ENCODE results near the gene NT5DC3.

Gene NT5DC3

DNA sequence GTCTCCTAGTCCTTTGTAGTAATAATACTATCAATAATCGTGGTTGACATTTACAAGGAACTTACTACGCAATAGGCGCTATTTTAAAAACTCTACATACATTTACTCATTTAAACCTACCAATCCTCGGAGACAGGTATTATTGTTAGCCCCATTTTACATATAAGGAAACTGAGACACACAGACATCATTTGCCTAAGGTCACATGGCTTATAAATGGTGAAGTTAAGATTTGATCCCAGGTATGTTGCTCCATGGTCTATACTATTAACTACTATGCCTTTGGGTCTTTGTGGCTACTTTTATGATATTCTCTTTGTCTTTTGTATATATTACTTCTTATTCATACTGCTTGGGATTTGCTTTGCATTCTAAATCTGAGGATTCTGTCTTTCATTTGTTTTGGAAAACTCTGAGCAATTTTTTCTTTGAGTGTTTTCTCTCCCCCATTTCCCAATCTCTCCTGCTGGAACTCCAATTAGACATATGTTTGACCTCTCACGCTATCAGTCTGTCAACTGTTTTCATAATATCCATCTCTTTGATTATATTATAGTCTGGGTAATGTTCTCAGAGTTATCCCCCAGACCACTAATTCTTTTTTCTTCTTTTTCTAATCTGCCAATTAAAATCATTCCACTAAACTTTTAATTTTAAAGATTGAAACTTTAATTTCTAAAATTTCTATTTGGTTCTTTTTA, 10.9 kb downstream of the NT5DC3 start:
- no peak overlapping the region for H3K4me2 ChIP-seq (ENCODE audit: low read length)
- no peak overlapping the region for H2AFZ ChIP-seq (ENCODE audit: low read length)
- no peak overlapping the region for H3K27ac ChIP-seq (ENCODE audit: low read depth, low read length, poor library complexity, severe bottlenecking)
- no peaks in the 10 kb centered on the region for H3K79me2 ChIP-seq (ENCODE audit: insufficient read depth, low read length)
- no peaks in the 10 kb centered on the region for H3K9me2 ChIP-seq (ENCODE audit: low read depth, low read length)
- H3K36me3 ChIP-seq (ENCODE audit: insufficient read depth, low read length) = no peaks in the 10 kb centered on the region
- TF ChIP-seq, protein P1, sequence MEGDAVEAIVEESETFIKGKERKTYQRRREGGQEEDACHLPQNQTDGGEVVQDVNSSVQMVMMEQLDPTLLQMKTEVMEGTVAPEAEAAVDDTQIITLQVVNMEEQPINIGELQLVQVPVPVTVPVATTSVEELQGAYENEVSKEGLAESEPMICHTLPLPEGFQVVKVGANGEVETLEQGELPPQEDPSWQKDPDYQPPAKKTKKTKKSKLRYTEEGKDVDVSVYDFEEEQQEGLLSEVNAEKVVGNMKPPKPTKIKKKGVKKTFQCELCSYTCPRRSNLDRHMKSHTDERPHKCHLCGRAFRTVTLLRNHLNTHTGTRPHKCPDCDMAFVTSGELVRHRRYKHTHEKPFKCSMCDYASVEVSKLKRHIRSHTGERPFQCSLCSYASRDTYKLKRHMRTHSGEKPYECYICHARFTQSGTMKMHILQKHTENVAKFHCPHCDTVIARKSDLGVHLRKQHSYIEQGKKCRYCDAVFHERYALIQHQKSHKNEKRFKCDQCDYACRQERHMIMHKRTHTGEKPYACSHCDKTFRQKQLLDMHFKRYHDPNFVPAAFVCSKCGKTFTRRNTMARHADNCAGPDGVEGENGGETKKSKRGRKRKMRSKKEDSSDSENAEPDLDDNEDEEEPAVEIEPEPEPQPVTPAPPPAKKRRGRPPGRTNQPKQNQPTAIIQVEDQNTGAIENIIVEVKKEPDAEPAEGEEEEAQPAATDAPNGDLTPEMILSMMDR (IDR thresholded peaks at IDR 0.05; ENCODE audit: low read length) = no peak
- TF ChIP-seq EZH2 (IDR thresholded peaks at IDR 0.05; ENCODE audit: borderline replicate concordance, low read length) = no peak
- no peaks in the 10 kb centered on the region for H3F3A ChIP-seq (ENCODE audit: insufficient read depth, low read length)
- H4K20me1 ChIP-seq (ENCODE audit: insufficient read depth, low read length) = no peaks in the 10 kb centered on the region
- H3K4me1 ChIP-seq (ENCODE audit: insufficient read depth, low read length, severe bottlenecking) = peaks cover 10% of the 10 kb centered on the region
- no peak overlapping the region for H3K4me3 ChIP-seq (ENCODE audit: low read depth, low read length, poor library complexity, severe bottlenecking)
- no peaks in the 10 kb centered on the region for H3K9me3 ChIP-seq (ENCODE audit: low read length)
- no peaks in the 10 kb centered on the region for H3K27me3 ChIP-seq (ENCODE audit: insufficient read depth, low read length)
- H3K9ac ChIP-seq (ENCODE audit: low read length) = no peak overlapping the region

DNA sequence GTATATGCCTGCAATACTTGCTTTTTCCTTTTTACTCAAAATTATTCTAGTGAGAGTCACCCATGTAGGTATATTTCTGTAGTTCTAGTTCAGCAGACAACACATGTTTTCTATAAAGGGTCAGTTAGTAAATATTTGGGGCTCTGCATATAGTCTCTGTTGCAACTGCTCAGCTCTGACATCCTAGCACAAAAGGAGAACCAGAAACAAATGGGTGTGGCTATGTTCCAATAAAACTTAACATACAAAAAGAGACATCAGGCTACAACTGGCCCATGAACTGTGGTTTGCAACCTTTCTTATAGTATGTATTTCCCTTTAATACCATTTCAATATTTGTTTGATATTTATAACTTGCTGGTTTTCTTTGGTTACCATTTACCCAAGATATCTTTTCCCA, 11.9 kb downstream of the NT5DC3 start:
- TF ChIP-seq, protein P1 (IDR thresholded peaks at IDR 0.05; ENCODE audit: low read length) = no peak
- TF ChIP-seq EZH2 (IDR thresholded peaks at IDR 0.05; ENCODE audit: borderline replicate concordance, low read length) = no peak
- H3K36me3 ChIP-seq (ENCODE audit: insufficient read depth, low read length) = no peaks in the 10 kb centered on the region
- H4K20me1 ChIP-seq (ENCODE audit: insufficient read depth, low read length) = no peaks in the 10 kb centered on the region
- H3K27ac ChIP-seq (ENCODE audit: low read depth, low read length, poor library complexity, severe bottlenecking) = no peak overlapping the region
- H3K9me2 ChIP-seq (ENCODE audit: low read depth, low read length) = no peaks in the 10 kb centered on the region
- no peak overlapping the region for H3K4me3 ChIP-seq (ENCODE audit: low read depth, low read length, poor library complexity, severe bottlenecking)
- H3K9me3 ChIP-seq (ENCODE audit: low read length) = no peaks in the 10 kb centered on the region
- no peak overlapping the region for H3K9ac ChIP-seq (ENCODE audit: low read length)
- peaks cover 10% of the 10 kb centered on the region for H3K4me1 ChIP-seq (ENCODE audit: insufficient read depth, low read length, severe bottlenecking)
- no peaks in the 10 kb centered on the region for H3K27me3 ChIP-seq (ENCODE audit: insufficient read depth, low read length)
- H3K4me2 ChIP-seq (ENCODE audit: low read length) = no peak overlapping the region
- H2AFZ ChIP-seq (ENCODE audit: low read length) = no peak overlapping the region
- no peaks in the 10 kb centered on the region for H3K79me2 ChIP-seq (ENCODE audit: insufficient read depth, low read length)
- H3F3A ChIP-seq (ENCODE audit: insufficient read depth, low read length) = no peaks in the 10 kb centered on the region

DNA sequence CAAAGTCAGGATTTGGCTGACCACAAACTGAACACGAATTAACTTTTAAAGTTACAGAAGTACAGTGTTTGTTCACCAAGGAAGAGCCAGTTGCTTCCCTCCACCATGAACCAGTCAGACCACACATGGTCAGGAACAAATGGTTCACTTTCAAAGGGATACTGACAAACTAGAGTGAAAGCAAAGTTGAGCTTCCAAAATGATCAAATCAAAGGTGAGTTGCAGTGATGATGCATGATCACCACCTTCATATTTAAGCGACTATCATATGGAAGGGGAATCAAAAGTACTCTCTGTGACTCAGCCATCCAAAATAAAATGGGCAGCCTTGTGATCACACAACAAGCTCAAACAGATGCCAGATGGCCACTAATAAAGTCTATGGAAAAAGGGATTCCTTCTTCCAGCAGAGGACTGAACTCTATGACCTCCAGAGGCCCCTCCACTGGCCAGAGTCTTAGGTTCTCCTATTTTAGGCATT, 13.1 kb downstream of the NT5DC3 start:
- Histone ChIP-seq H3K9me3 (ENCODE audit: low read length) (no peaks in the 10 kb centered on the region), H3K9me2 (ENCODE audit: low read depth, low read length) (no peaks in the 10 kb centered on the region), H3K27me3 (ENCODE audit: insufficient read depth, low read length) (no peaks in the 10 kb centered on the region), H3K27ac (ENCODE audit: low read depth, low read length, poor library complexity, severe bottlenecking) (no peak overlapping the region), H3K79me2 (ENCODE audit: insufficient read depth, low read length) (no peaks in the 10 kb centered on the region), H3K4me3 (ENCODE audit: low read depth, low read length, poor library complexity, severe bottlenecking) (no peak overlapping the region), H3F3A (ENCODE audit: insufficient read depth, low read length) (no peaks in the 10 kb centered on the region), H3K4me2 (ENCODE audit: low read length) (no peak overlapping the region), H3K9ac (ENCODE audit: low read length) (no peak overlapping the region), H3K4me1 (ENCODE audit: insufficient read depth, low read length, severe bottlenecking) (peaks cover 10% of the 10 kb centered on the region), H2AFZ (ENCODE audit: low read length) (no peak overlapping the region), H4K20me1 (ENCODE audit: insufficient read depth, low read length) (no peaks in the 10 kb centered on the region), H3K36me3 (ENCODE audit: insufficient read depth, low read length) (no peaks in the 10 kb centered on the region)
- TF ChIP-seq, protein P1 (IDR thresholded peaks at IDR 0.05; ENCODE audit: low read length) = no peak
- no peak for TF ChIP-seq EZH2 (IDR thresholded peaks at IDR 0.05; ENCODE audit: borderline replicate concordance, low read length)

Measured in OCI-LY1 (cell line).